OCI-LY1 (cell line): Measurements from ENCODE around the gene DPP6.

Experiments
- CTCF ChIP-seq: fragments of 200-600 bp; sonication (generic), shearing (Covaris generic); IDR thresholded peaks from 2 replicates; pipeline ENCODE4 v1.5.1; 2017; ENCODE audit warnings: mild to moderate bottlenecking, antibody characterized with exemption, low read length, moderate library complexity, mixed read lengths
- EZH2 ChIP-seq: fragments of 200-600 bp; sonication (generic), shearing (Covaris generic); IDR thresholded peaks from 2 replicates; pipeline ENCODE4 v1.8.0; 2017; ENCODE audit warnings: borderline replicate concordance, mixed run types, mild to moderate bottlenecking, antibody characterized with exemption, low read length, moderate library complexity, mixed read lengths

- TF ChIP-seq EZH2 (no peak), CTCF (no peak)
These were observed 783.8 kb downstream of the DPP6 start for GRCh38 chr7:154836021-154836448.
